ENCODE data around the gene WFIKKN1. TPM values are rescaled to one million over a fixed set of nuclear protein-coding genes. Genes with fewer than 3 reads are reported as not detected.

The WFIKKN1 gene
- total and polyA plus RNA-seq, 2 of the 4 experiments (the other 2 are of a cell fraction): 0.10 TPM; not detected in 1

GRCh38 chr16:582614-583331, 48.0 kb upstream of the WFIKKN1 start:
- H3K79me1 ChIP-seq (ENCODE audit: low read depth in 1 of 2, low read length in 2 of 2): peaks cover 1 to 16% of the 10 kb centered on the region in 2 experiments; a peak in 2 of 4 replicates
- no peak overlapping the region for H3K23ac ChIP-seq (ENCODE audit: low read depth, low read length)
- no peak overlapping the region for H3K56ac ChIP-seq (ENCODE audit: extremely low read depth, insufficient read depth, low read length)
- H3K18ac ChIP-seq (ENCODE audit: low read depth, low read length): no peak overlapping the region
- H3K36me3 ChIP-seq (ENCODE audit: control insufficient read depth, insufficient read depth, low read length): peaks cover 7% of the 10 kb centered on the region; the same call in 1 of the 2 replicates
- no peak for TF ChIP-seq MAFK (IDR thresholded peaks at IDR 0.05; ENCODE audit: low read depth, low read length)
- no peak for TF ChIP-seq BHLHE40 (IDR thresholded peaks at IDR 0.05; ENCODE audit: low read depth, low read length)
- TF ChIP-seq RFX5 (IDR thresholded peaks at IDR 0.05; ENCODE audit: low read depth, low read length): no peak
- no peak for TF ChIP-seq RAD21 (IDR thresholded peaks at IDR 0.05; ENCODE audit: low read length)
- TF ChIP-seq SMC3 (IDR thresholded peaks at IDR 0.05; ENCODE audit: low read depth, low read length): no peak
- no peak for TF ChIP-seq CEBPB (IDR thresholded peaks at IDR 0.05; ENCODE audit: low read depth, low read length)
- TF ChIP-seq NFE2L2 (IDR thresholded peaks at IDR 0.05; ENCODE audit: low read depth, low read length): no peak
- no peak for TF ChIP-seq USF2 (IDR thresholded peaks at IDR 0.05; ENCODE audit: low read depth, low read length)
- no peak for TF ChIP-seq CHD1 (IDR thresholded peaks at IDR 0.05; ENCODE audit: low read depth, low read length)
- no peak for TF ChIP-seq MAZ (IDR thresholded peaks at IDR 0.05; ENCODE audit: borderline replicate concordance, low read depth, low read length)
- no peak for TF ChIP-seq FOS (IDR thresholded peaks at IDR 0.05; ENCODE audit: low read depth, low read length)
- no peak for TF ChIP-seq POLR2A (IDR thresholded peaks at IDR 0.05; ENCODE audit: low read depth, low read length)
- no peak for TF ChIP-seq CTCF (conservative IDR thresholded peaks at IDR 0.05; ENCODE audit: low read depth, low read length)
- no peak for TF ChIP-seq ELK1 (IDR thresholded peaks at IDR 0.05; ENCODE audit: borderline replicate concordance, low read depth, low read length)
- no peak for TF ChIP-seq RCOR1 (IDR thresholded peaks at IDR 0.05; ENCODE audit: insufficient replicate concordance, low read length)
- TF ChIP-seq MXI1 (IDR thresholded peaks at IDR 0.05; ENCODE audit: borderline replicate concordance, low read depth, low read length): no peak
- H2AK9ac ChIP-seq (replicated peaks; ENCODE audit: low read depth, low read length, poor library complexity): no peak overlapping the region
- H3K4me2 ChIP-seq (ENCODE audit: low read depth, low read length): no peak overlapping the region
- H3K9me3 ChIP-seq (ENCODE audit: control insufficient read depth, insufficient read depth, low read length): no peaks in the 10 kb centered on the region
- peaks cover 7% of the 10 kb centered on the region for H3K4me1 ChIP-seq (ENCODE audit: control insufficient read depth, insufficient read depth, low read length)
- no peak for DNase-seq
- H3K4me3 ChIP-seq (ENCODE audit: insufficient read depth, low read depth, low read length): no peak overlapping the region
- no peak overlapping the region for H3K4ac ChIP-seq (ENCODE audit: low read depth, low read length)
- BruUV-seq (replicated peaks): no TSS peak
- H2AFZ ChIP-seq (replicated peaks; ENCODE audit: low read length, poor library complexity): no peak overlapping the region
- no peak overlapping the region for H2BK20ac ChIP-seq (ENCODE audit: low read depth, low read length)
- H4K91ac ChIP-seq (ENCODE audit: insufficient read depth, low read depth, low read length): no peak overlapping the region
- H2AK5ac ChIP-seq (ENCODE audit: low read depth, low read length): no peak overlapping the region
- no peak for ATAC-seq (ENCODE audit: low read depth)
- dilution Hi-C loops (cut with HindIII; ENCODE audit: low sequenced_read_pairs, unreplicated experiment): no loop called here
- ChIA-PET CTCF (no interaction called here), POLR2A (ENCODE audit: unreplicated experiment) (no interaction called here)
- H3K27me3 ChIP-seq (ENCODE audit: control insufficient read depth, insufficient read depth, low read length): no peaks in the 10 kb centered on the region
- no peak overlapping the region for H3K9ac ChIP-seq (ENCODE audit: low read depth, low read length)
- H2BK120ac ChIP-seq (ENCODE audit: low read depth, low read length): no peak overlapping the region
- no peak overlapping the region for H4K5ac ChIP-seq (ENCODE audit: low read depth, low read length)
- no peak overlapping the region for H2BK5ac ChIP-seq (ENCODE audit: low read depth, low read length, poor library complexity, severe bottlenecking)
- H3K14ac ChIP-seq (replicated peaks; ENCODE audit: low read depth, low read length): no peak overlapping the region
- H3K9me1 ChIP-seq (ENCODE audit: insufficient read depth, low read length): peaks cover 9% of the 10 kb centered on the region; the same call in 1 of the 2 replicates
- no peaks in the 10 kb centered on the region for H4K20me1 ChIP-seq (ENCODE audit: insufficient read depth, low read length)
- no peak overlapping the region for H4K8ac ChIP-seq (ENCODE audit: low read depth in 2 of 2, low read length in 2 of 2)
- WGBS, 2 experiments (ENCODE audit: extremely low coverage in 2 of 2, insufficient read length in 1 of 2): 90% methylated on average over 4 of the region's 21 CpGs; no CpG with 5 or more reads in 1 of the 2 experiments
- no peak overlapping the region for H3K27ac ChIP-seq (ENCODE audit: insufficient read depth, low read length)
- intact Hi-C loops (cut with micrococcal nuclease): no loop called here
- H2BK15ac ChIP-seq (ENCODE audit: low read depth, low read length): no peak overlapping the region
- in situ Hi-C loops (cut with MboI; ENCODE audit: low sequenced_read_pairs): no loop called here
